ENCODE data around the gene DENND2A.
"Not testable (repeated sequence)": the region's sequence is repeated elsewhere in the genome, so short reads cannot be mapped to it uniquely, and the experiment has no call there.

DENND2A gene

GRCh38 chr7:140673063-140673773 is 32.6 kb upstream of the DENND2A start:
- DNase-seq = no peak

- no peak for DNase-seq
Measured at GRCh38 chr7:140672382-140673062, 31.9 kb upstream of the DENND2A start, which contains the start of gene ADCK2. ADCK2 (plus strand) TSS chr7:140672945; CDS start chr7:140673331, 386 bp downstream.

GRCh38 chr7:140671966-140672365 is 31.4 kb upstream of the DENND2A start:
- DNase-seq = no peak

- no peak for DNase-seq
Measured at GRCh38 chr7:140670343-140670935, 29.8 kb upstream of the DENND2A start.

- not testable (repeated sequence) for DNase-seq
Measured at GRCh38 chr7:140669862-140670261, 29.2 kb upstream of the DENND2A start.

- DNase-seq = no peak
Measured at GRCh38 chr7:140669352-140669751, 28.7 kb upstream of the DENND2A start.

- DNase-seq = no peak
Measured at GRCh38 chr7:140668641-140669040, 28.0 kb upstream of the DENND2A start.

- no peak for DNase-seq
Measured at GRCh38 chr7:140667476-140667875, 26.9 kb upstream of the DENND2A start.

- DNase-seq = not testable (repeated sequence)
Measured at GRCh38 chr7:140662938-140663337, 22.3 kb upstream of the DENND2A start.

GRCh38 chr7:140661124-140661523 is 20.5 kb upstream of the DENND2A start:
- no peak for DNase-seq

GRCh38 chr7:140659856-140660255 is 19.2 kb upstream of the DENND2A start:
- peak; percentile 79 for DNase-seq

GRCh38 chr7:140657891-140658290 is 17.3 kb upstream of the DENND2A start:
- no peak for DNase-seq

GRCh38 chr7:140656548-140657515 is 16.2 kb upstream of the DENND2A start:
- peak; percentile 61 for DNase-seq

GRCh38 chr7:140655511-140656408 is 15.1 kb upstream of the DENND2A start:
- no peak for DNase-seq

- no peak for DNase-seq
Measured at GRCh38 chr7:140654661-140655060, 14.0 kb upstream of the DENND2A start.

- no peak for DNase-seq
Measured at GRCh38 chr7:140654109-140654387, 13.4 kb upstream of the DENND2A start.

GRCh38 chr7:140653319-140654108 is 12.9 kb upstream of the DENND2A start:
- peak; percentile 82 for DNase-seq

- no peak for DNase-seq
Measured at GRCh38 chr7:140650367-140650766, 9.8 kb upstream of the DENND2A start.

GRCh38 chr7:140649556-140650205 is 9.1 kb upstream of the DENND2A start:
- peak; percentile 45 for DNase-seq

- no peak for DNase-seq
Measured at GRCh38 chr7:140646931-140647647, 6.5 kb upstream of the DENND2A start.

Data from fibroblast of skin of right quadriceps (primary cell).